NCI-H748 treated with DMSO at 0.1 percent for 48 hours (cell line): ENCODE results near the gene DAD1.
"Not testable (repeated sequence)": the region's sequence is repeated elsewhere in the genome, so short reads cannot be mapped to it uniquely, and the experiment has no call there.

ENCODE experiments used
- DNase-seq: peaks from one replicate; lab custom pipeline; 2025; lab: John Stamatoyannopoulos, UW

Gene DAD1

DNA sequence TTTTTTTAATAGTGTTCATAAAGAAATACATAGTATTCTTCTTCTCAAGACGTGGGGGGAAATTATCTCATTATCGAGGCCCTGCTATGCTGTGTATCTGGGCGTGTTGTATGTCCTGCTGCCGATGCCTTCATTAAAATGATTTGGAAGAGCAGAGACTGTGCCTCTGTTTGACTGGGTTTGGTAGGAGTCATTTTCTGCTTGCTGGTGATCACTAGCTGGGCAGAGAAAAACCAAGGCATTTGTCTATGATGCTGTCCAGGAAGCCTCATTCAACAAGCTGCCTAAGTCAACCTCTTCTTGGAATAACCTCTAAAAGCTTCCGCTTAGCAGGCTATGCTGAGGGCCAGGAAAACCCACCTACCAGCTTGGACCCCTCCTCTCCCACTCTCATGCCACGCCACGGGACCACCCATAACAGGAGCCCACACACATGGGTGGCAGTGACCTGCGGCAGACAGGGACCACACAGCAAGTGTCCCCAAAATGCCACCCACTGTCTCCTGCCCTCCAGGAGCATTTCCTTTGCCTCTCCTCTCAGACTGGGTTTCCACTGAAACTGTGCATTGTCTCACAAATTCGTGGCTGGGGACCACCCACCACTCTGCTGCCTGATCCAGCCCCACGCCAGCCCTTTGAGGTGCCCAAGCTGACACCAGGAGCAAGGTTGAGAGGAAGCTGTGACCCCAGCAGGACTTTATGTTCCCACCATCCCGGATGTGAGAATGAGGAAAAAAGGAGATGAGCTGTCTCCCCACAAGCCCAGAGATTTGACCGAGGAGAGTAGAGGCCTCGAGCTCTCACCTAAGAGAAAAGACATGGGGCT, 36.8 kb downstream of the DAD1 start:
- no peak for DNase-seq

DNA sequence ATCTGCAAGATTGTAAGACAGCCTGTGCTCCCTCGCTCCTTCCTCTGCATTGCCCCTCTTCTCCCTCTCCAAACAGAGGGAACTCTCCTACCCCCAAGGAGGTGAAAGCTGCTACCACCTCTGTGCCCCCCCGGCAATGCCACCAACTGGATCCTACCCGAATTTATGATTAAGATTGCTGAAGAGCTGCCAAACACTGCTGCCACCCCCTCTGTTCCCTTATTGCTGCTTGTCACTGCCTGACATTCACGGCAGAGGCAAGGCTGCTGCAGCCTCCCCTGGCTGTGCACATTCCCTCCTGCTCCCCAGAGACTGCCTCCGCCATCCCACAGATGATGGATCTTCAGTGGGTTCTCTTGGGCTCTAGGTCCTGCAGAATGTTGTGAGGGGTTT, 37.4 kb downstream of the DAD1 start:
- DNase-seq: no peak

DNA sequence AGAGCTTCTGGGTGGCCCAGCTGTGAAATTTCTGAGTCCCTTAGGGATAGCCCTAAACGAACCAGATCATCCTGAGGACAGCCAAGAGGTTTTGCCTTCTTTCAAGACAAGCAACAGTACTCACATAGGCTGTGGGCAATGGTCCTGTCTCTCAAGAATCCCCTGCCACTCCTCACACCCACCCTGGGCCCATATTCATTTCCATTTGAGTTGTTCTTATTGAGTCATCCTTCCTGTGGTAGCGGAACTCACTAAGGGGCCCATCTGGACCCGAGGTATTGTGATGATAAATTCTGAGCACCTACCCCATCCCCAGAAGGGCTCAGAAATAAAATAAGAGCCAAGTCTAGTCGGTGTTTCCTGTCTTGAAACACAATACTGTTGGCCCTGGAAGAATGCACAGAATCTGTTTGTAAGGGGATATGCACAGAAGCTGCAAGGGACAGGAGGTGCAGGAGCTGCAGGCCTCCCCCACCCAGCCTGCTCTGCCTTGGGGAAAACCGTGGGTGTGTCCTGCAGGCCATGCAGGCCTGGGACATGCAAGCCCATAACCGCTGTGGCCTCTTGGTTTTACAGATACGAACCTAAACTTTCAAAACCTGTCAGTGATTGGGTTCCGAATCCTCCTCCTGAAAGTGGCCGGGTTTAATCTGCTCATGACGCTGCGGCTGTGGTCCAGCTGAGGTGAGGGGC, 38.9 kb downstream of the DAD1 start:
- no peak for DNase-seq

DNA sequence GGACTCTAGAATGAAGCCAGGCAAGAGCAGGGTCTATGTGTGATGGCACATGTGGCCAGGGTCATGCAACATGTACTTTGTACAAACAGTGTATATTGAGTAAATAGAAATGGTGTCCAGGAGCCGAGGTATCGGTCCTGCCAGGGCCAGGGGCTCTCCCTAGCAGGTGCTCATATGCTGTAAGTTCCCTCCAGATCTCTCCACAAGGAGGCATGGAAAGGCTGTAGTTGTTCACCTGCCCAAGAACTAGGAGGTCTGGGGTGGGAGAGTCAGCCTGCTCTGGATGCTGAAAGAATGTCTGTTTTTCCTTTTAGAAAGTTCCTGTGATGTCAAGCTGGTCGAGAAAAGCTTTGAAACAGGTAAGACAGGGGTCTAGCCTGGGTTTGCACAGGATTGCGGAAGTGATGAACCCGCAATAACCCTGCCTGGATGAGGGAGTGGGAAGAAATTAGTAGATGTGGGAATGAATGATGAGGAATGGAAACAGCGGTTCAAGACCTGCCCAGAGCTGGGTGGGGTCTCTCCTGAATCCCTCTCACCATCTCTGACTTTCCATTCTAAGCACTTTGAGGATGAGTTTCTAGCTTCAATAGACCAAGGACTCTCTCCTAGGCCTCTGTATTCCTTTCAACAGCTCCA, 39.6 kb downstream of the DAD1 start:
- DNase-seq: no peak

DNA sequence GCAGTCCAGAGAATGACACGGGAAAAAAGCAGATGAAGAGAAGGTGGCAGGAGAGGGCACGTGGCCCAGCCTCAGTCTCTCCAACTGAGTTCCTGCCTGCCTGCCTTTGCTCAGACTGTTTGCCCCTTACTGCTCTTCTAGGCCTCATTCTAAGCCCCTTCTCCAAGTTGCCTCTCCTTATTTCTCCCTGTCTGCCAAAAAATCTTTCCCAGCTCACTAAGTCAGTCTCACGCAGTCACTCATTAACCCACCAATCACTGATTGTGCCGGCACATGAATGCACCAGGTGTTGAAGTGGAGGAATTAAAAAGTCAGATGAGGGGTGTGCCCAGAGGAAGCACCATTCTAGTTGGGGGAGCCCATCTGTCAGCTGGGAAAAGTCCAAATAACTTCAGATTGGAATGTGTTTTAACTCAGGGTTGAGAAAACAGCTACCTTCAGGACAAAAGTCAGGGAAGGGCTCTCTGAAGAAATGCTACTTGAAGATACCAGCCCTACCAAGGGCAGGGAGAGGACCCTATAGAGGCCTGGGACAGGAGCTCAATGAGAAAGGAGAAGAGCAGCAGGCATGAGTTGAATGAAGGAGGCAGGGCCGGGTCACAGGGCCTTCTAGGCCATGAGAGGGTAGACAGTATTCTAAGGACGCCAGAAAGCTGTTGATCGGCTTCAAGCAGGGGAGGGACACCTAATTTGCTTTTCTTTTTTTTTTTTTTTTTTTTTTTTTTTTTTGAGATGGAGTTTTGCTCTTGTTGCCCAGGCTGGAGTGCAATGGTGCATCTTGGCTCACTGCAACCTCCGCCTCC, 40.9 kb downstream of the DAD1 start:
- no peak for DNase-seq

DNA sequence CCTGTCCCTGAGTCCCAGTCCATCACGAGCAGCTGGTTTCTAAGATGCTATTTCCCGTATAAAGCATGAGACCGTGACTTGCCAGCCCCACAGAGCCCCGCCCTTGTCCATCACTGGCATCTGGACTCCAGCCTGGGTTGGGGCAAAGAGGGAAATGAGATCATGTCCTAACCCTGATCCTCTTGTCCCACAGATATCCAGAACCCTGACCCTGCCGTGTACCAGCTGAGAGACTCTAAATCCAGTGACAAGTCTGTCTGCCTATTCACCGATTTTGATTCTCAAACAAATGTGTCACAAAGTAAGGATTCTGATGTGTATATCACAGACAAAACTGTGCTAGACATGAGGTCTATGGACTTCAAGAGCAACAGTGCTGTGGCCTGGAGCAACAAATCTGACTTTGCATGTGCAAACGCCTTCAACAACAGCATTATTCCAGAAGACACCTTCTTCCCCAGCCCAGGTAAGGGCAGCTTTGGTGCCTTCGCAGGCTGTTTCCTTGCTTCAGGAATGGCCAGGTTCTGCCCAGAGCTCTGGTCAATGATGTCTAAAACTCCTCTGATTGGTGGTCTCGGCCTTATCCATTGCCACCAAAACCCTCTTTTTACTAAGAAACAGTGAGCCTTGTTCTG, 41.6 kb downstream of the DAD1 start:
- DNase-seq: no peak

DNA sequence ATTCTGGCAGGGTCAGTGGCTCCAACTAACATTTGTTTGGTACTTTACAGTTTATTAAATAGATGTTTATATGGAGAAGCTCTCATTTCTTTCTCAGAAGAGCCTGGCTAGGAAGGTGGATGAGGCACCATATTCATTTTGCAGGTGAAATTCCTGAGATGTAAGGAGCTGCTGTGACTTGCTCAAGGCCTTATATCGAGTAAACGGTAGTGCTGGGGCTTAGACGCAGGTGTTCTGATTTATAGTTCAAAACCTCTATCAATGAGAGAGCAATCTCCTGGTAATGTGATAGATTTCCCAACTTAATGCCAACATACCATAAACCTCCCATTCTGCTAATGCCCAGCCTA, 42.3 kb downstream of the DAD1 start:
- DNase-seq: no peak

DNA sequence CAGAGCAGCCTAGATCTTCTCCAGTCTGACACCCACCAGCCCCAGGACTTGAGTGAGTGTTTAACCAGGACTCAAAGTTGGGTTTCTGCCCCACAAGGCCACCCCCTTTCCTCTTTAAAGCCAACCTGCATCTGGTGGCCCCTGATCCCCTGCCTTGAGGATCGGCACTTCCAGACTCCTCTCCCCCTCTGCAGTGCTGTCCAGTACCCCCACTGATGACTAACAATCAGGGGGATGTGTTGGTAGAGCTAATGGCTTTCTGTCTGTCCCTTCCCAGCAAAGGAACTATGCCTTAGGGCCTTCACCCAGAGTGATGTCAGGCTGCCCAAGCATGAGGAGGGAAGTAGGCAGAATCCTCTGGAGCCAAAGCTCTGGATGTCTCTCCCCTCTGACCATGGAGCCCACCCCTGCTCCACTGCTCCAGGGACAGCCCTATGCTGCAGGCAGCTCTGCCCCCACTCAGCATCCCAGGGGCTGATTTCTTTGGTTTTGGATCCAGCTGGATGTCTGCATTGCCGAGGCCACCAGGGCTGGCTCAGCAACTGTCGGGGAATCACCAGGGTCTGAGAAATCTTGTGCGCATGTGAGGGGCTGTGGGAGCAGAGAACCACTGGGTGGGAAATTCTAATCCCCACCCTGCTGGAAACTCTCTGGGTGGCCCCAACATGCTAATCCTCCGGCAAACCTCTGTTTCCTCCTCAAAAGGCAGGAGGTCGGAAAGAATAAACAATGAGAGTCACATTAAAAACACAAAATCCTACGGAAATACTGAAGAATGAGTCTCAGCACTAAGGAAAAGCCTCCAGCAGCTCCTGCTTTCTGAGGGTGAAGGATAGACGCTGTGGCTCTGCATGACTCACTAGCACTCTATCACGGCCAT, 42.9 kb downstream of the DAD1 start:
- no peak for DNase-seq

DNA sequence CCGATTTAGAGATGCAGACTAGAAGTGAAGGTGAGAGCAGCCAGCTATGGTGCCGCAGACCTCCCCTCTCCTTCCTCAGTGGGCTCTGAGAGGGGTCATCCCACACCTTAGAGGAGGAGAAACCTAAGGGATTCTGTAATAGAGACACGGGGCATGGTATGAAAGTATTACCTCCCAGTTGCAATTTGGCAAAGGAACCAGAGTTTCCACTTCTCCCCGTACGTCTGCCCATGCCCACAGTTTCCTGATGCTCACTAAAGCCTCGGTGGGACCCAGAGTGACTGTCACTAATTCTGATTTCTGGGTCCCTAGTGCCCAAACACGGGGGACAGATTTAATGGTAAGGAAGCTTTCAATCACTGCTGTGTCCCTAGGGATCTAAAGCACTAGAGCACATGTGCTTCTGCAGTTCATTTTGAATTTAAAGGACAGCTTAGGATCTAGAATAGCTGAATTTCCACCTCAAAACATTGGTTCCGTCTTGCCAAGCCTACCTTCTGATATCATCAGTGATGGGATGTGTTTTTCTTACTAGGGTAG, 44.1 kb downstream of the DAD1 start:
- no peak for DNase-seq

DNA sequence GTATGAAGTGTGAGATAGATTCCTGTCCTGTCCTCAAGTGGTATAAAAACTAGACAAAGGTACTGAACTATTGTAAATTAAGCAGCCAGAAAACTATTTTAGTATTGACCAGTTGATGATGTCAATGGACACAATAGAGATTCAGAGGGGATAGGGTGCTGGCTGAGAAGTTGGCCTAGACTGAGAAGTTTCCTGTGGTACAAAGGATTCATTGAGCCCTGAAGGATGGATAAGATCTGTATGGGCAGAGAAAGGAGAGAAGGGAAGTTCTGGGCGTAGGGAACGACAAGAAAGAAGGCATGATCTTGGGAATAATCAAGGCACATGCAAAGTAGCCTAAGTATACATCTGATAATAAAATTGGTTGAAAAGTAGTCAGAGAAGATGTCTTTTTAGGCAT, 44.6 kb downstream of the DAD1 start:
- no peak for DNase-seq

DNA sequence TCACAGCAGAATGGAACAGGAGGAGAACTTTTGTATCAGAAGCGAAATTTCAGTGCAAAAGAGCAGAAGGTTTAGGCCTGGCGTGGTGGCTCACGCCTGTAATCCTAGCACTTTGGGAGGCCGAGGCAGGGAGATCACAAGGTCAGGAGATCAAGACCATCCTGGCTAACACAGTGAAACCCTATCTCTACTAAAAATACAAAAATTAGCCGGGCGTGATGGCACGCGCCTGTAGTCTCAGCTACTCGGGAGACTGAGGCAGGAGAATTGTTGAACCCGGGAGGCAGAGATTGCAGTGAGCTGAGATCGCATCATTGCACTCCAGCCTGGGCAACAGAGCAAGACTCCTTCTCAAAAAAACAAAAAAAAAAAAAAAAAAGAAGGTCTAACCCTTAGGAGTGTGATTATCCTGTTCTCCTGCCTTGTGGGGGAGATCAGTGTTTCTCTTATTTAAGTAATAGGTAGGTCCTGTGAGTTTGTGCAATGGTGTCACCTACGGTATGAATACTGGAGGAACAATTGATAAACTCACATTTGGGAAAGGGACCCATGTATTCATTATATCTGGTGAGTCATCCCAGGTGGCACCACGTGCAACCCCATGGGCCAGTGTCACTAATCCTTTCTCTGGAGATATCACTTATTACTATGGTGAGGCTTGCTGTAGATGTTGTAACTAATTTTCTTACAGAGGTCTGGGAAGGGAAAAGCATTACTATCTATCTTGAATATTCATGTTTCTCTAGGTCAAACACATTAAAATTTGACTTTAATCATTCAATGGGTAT, 45.3 kb downstream of the DAD1 start:
- DNase-seq: not testable (repeated sequence)

DNA sequence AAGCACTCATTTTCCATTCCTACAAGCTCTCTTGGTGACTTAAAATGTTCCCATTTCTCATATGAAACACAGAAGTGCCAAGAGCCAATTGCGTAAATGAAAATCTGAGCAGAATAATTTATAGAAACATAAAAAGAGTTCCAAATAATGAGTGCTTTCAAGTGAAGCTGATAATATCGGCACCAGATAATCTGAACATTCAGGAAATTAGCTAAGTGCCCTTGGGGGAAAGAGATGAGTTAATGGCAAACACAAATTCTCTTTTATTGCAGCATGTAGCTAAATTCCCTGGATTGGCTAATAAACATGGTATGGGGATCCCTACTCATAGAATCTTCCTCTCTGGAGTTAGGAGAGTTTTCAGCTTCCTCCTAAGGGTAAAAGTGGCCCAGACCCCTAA, 46.7 kb downstream of the DAD1 start:
- DNase-seq: no peak

DNA sequence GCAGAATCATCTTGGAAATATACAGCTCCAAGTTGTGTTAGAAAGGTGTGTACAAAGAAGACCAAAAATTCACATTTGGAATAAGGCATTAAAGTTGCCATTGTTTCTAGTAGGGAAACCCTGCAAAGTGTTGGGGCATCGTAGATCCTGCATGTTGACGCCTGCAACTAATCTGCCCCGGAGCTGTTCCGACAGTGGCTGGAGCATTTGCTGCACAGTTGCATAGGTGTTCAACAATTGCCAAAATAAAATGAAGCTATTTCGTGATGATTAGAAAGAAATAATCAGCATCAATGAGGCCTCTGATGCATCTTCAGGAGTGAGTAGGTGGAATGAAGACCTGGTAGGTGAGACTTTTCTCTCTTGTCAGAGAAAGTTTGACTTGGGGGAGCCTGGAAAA, 47.3 kb downstream of the DAD1 start:
- no peak for DNase-seq

DNA sequence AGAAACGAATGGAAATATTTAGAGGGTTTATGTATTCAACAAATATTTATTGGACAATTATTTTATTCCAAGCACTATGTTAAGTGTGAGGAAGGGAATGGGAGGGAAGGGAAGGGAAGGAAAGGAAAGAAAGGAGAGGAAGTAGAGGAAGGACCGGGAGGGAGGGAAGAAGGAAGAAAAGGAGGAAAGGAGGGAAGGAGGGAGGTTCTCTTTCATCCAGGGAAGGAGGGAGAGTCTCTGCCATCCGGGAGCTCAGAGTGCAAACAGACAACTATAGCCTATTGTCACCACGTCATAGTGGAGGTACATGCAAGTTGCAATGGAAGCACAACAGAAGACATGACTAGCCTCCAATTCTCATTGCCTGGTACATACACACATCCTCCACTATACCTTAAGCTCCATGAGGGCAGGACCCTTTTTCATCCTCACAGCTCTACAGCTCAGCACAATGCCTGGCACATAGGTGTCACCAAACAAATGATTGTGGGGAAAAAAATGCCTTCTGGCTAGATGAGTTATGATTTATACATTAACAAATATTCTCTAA, 48.1 kb downstream of the DAD1 start:
- no peak for DNase-seq

DNA sequence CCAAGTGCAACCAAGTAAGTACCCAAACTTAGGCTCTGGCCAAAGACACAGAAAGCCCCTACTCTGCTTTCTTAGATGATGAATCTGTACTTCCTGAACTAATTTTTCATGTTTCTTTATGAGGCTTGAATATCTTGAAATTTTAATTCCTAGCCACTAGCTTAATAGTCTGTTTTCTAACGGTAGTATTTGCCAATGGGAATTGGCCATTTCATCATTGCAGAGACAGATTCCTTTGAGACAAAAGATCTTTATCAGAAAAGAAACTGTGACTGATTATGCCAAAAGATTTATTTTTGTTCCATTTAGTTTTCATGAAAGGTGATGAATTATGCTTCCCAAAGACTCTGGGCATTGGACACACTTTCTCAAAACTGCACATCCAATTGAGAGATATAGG, 48.7 kb downstream of the DAD1 start:
- DNase-seq: no peak

DNA sequence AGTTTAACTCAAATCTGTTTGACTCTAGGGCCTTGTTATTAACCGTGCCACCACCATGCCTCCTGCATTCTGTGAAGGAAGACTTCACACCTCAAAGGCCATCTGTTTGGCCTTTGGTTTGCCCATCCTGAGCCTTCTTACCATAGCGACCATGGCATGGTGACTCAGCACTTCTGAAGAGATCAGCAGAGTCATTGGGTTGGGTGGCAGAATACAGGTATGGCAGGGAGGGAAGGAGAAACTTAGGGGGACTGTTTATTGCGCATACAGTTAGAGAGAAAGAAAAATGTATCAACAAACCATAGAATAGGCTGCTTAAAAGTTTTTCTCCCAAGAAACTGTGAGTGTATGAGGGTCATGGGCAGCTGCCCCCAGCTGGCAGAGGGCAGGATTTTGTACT, 49.2 kb downstream of the DAD1 start:
- no peak for DNase-seq

DNA sequence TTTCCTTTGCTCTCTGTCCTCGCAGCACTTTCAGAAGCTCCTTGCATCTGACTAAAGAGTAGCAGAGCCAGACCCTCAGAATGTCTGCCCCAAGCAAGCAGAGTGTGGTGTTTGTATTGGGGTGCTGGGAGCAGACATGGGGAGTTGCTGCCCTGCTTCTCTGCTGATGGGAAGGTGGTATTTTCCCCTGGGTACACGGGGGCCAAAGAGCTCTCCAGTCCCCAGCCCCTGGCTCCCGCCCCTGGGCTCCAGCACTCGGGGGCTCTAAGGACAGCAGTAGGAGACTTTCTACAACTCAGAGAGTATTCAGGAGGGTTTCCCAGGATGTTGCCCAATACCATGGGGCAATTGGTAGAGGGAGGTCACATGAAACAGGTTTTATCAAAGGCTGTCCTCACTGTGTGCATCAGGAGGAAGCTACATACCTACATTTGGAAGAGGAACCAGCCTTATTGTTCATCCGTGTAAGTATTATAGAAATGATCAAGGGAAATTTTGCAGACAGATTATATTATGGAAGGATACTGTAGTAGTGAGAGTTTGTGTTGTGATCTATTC, 50.3 kb downstream of the DAD1 start:
- no peak for DNase-seq

DNA sequence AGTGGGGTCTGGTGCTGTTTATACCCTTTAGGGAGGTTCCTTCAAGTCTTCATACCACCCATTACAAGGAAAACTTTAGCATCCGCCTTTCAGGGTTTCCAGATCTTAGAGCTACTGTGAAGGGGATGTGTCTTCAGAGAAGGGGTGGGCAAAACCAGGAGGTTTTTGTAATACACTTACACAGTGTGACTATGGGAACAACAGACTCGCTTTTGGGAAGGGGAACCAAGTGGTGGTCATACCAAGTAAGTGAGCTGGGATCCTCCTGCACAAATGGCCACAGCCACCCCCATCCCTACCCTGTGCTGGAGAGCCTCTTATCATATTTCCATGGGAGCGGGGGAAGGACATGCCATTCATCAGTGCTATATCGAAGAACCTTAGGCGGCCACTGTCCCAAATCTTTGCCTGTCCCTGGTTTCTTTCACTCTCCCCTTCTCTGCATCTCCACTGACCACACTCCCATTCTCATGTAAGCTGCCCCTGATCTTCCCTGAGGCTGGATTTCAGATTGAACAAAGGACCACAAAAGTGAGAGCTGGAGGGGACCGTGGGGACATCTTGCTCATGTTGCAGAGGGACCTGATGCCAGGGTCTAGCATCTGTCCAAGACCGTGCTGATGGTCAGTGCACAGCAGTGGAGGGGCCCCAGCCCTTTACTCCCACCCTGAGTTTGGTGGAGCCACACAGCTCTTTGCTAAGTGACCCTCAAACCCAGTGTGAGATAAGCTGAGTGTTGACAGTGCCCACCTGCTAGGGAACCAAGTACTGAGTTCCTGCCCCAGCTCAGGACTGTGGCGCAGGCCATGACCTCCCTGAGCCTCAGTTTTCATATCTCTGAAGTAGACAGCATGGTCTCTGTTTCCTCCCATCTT, 51.4 kb downstream of the DAD1 start:
- no peak for DNase-seq
